Hematopoietic multipotent progenitor cell treated with erythropoietin and hydrocortisone succinate and interleukin-3 and kit ligand, for 15 days (in vitro differentiated cells): Measurements from ENCODE around the gene CRKL.
"Not testable (repeated sequence)": the region's sequence is repeated elsewhere in the genome, so short reads cannot be mapped to it uniquely, and the experiment has no call there.

Experiments used
- DNase-seq: peaks from one replicate; pipeline ENCODE4 v3.0.0-alpha.2; 2015; ENCODE audit warnings: low spot score

CRKL gene

DNA sequence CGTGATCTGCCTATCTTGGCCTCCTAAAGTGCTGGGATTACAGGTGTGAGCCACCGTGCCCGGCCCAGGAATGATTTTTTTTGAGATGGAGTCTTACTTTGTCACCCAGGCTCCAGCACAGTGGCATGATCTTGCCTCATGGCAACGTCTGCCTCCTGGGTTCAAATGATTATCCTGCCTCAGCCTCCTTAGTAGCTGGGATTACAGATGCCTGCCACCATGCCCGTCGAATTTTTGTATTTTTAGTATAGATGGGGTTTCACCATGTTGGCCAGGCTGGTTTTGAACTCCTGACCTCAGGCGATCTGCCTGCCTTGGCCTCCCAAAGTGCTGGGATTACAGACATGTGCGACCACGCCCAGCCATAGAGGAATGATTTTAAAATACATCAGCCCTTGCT, 17.8 kb downstream of the CRKL start:
- DNase-seq = not testable (repeated sequence)

DNA sequence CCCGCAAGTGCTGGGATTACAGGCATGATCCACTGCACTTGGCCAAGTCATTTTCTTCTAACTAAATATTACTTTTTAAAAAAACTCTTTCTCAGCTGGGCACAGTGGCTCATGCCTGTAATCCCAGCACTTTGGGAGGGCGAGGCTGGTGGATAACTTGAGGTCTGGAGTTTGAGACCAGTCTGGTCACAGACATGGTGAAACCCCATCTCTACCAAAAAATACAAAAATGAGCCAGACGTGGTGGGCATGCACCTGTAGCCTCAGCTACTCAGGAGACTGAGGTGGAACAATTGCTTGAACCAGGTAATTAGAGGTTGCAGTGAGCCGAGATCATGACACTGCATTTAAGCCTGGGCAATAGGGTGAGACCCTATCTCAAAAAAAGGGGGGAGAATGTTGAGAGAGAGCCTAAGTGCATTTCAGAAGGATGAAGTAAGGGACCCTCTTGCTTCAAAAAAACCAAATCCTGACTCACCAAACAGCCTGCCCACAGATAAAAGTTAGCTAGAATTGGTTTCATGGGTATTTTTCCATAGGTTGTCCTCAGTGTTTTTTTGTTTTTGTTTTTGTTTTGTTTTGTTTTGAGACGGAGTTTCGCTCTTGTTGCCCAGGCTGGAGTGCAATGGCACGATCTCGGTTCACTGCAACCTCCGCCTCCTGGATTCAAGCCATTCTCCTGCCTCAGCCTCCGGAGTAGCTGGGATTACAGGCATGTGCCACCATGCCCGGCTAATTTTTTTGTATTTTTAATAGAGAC, 18.8 kb downstream of the CRKL start:
- not testable (repeated sequence) for DNase-seq

DNA sequence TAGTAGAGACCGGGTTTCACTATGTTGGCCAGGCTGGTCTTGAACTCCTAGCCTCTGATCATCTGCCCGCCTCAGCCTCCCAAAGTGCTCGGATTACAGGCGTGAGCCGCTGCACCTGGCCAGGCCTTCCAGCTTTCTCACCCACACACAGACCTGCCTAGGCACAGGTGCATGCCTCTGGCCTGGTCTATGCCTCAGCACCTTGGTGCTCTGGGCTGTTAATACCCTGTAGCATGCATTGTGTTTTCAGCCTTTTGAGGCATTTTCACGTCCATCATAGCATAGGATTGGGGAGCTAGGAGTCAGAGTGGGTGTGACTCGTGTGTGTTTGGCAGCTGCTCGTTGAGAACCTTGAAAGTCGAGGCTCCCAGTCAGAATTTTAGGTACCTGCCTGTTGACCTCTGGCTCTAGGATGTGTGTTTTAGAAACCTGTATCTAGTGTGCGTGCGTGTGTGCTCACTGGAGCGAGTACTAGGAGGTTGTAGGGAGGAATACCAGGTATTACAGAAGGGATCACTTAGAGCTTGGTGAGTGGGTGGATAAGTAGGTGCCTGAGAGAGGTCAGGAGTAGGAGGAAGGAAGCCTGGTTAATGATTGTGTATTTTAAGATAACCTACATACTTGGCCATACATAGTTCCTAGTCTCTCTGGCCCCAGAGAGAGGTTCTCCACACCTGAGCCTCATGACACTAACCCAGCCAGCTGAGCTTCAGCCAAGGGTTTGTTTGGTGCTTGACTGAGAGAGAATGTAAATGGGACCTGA, 20.0 kb downstream of the CRKL start:
- no peak for DNase-seq

DNA sequence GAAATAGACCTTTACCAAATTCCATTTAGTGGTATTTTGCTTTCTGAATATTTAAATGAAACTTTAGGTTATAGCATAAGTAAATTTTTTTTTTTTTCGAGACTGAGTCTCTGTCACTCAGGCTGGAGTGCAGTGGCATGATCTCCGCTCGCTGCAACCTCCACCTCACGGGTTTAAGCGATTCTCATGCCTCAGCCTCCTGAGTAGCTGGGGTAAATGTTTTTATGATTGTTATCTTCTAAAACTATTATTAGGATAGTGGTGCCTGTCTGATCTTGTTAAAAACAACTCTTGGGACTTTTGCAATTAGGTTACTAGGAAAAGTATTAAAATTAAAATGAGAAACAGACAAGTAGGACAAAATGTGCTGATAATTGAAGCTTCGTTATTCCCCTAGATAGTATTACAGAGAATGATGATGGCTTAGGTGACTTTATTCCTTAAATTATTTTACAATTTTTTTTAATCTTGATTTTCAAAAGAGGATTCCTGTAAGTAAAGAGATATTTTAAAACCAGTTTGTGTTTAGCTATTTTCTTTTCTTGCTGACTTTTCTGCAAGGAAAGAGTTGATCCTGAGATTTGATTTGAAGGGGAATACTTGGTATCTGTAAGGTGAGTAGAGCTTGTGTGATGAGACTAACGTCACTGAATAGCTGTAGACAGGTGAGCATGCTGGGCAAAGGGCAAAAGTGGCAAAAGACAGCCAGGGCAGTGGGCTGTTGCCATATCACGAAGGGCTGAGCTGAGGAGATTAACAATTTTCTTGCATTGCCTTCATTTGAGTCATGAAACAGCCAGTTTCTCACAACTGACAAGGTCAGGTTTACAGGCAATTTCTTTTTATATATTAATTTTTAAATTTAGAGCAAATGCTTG, 20.8 kb downstream of the CRKL start:
- no peak for DNase-seq

DNA sequence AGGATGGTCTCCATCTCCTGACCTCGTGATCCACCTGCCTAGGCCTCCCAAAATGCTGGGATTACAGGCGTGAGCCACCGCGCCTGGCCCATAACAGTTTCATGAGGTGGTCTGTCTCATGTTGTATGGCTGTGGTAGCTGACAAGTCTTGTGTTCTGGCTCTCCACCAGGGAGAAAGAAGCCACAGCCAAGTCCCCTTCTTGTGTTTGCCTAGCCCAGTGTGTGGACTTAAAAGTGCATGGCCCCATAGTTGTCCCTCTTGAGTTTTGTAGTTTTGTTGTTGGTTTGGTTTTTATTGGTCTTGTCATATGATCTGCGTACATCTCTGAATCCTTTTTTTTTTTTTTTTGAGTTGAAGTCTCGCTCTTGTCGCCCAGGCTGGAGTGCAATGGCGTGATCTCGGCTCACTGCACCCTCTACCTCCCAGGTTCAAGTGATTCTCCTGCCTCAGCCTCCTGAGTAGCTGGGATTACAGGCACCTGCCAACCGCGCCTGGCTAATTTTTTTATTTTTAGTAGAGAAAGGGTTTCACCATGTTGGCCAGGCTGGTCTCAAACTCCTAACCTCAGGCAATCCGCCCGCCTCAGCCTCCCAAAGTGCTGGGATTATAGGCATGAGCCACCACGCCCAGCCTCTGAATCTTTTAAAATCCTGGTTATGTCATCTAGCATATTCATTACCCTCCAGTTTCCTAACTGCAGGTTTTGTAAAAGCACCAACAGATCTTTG, 22.4 kb downstream of the CRKL start:
- DNase-seq = not testable (repeated sequence)

DNA sequence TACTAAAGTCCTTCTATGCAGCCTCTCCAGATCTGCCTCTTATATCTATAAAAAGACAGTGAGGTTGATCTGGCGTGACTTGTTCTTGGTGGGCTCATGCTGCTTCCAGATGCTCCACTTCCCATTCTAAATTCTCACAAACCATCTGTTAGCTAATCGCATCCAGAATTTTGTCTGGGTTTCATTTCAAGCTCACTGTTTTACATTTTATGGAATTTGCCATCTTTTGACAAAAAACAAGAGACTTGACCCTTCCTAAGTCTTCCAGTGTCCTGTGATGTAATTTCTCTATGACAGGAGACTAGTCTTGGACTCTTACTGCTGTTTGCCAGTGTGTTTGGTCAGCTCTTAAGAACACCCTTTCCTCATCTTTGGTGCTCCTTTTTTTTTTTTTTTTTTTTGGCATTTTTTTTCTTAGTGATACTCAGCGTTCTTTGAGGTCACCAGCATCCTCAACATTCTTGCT, 23.0 kb downstream of the CRKL start:
- DNase-seq = no peak

DNA sequence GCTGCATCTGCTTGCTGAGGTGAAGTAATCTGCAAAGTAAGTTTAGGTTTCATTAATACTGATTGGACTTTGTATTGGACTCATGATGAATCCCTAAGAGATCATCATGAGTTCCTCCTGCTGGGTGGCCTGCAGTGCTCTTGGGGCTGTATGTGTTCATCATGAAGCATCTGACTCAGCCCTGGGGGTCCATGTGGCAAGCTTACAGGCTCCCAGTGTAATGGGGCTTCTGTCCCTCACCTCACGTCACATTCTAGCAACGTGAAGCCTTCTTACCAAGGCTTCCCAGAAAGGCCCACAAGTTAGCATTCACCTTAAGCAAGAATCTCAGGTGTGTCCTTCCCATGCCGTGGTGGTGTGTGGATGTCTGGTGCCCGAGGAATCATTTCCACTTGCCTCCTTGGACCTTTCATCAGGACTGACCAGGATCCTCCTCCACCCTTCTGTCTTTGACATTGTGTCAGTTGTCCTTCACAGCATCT, 23.7 kb downstream of the CRKL start:
- DNase-seq = no peak

DNA sequence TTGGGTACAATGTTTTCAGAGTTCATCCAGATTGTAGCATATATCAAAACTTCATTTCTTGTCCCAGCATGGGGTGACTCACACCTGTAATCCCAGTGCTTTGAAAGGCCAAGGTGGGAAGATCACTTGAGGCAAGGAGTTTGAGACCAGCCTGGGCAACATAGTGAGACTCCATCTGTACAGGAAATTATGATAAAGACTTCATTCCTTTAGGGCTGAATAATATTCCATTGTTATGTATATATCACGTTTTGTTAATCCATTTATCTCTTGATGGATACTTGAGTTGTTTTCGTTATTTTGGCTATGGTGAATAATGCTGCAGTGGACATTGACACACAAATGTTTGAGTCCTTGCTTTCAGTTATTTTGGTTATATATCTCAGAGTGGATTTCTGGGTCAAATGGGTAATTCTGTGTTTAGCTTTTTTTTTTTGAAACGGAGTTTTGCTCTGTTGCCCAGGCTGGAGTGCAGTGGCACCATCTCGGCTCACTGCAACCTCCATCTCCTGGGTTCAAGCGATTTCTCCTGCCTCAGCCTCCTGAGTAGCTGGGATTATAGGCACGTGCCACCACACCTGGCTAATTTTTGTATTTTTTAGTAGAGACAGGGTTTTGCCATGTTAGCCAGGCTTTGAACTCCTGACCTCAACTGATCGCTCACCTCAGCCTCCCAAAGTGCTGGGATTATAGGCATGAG, 25.1 kb downstream of the CRKL start:
- DNase-seq = not testable (repeated sequence)

DNA sequence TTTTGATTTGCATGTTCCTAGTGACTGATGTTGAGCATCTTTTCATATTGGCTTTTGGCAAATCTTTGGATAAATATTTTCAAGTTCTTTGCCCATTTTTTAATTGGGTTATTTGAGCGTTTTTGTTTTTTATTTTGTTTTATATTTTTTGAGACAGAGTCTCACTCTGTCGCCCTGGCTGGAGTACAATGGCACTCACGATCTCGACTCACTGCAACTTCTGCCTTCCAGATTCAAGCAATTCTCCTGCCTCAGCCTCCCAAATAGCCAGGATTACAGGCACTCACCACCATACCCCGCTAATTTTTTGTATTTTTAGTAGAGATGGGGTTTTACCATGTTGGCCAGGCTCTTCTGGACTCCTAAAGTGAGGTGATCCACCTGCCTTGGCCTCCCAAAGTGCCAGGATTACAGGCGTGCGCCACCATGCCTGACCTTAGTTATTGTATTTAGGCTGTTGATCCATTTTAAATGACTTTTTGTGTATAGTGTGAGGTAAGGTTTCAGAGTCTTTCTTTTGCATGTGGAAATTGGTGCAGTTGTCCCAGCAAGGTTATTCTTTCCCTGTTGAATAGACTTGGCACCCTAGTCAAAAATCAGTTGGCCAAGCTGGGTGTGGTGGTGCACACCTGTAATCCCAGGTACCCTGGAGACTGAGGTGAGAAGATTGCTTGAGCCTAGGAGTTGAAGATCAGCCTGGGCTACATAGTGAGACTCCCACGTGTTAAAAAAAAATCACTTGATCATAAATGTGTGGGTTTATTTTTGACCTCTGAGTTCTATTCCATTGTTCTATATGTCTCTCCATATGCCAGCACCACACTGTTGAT, 26.1 kb downstream of the CRKL start:
- DNase-seq = no peak

DNA sequence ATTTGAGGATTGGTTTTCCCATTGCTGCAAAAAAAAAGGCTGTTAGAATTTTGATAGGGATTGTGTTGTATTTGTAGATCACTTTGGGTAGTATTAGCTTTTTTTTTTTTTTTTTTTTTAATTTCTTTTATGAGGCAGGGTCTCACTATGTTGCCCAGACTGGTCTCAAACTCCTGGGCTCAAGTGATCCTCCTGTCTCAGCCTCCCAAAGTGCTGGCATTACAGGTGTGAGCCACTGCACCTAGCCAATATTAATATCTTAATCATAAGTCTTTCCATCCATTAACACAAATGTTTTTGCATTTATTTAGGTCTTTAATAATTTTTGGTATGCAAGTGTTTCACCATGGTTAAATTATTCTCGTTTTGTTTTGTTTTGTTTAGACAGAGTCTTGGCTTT, 26.8 kb downstream of the CRKL start:
- no peak for DNase-seq

DNA sequence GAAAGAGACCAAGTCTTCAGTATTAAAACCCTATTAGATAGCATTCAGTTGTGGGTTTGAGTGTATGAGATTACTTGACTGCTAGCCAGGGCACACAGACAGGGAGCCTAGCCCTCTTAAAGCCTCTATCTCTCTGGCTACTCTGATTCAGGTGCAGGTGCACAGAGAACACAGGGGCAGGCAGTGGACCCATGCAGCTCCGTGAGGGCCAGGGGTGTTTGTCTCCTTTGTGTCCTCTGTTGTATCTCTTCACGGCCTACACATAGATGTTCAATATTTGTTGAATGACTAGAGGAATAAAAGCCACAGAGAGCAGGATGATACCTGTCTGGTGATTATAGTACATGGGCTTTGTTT, 28.3 kb downstream of the CRKL start:
- DNase-seq = no peak

DNA sequence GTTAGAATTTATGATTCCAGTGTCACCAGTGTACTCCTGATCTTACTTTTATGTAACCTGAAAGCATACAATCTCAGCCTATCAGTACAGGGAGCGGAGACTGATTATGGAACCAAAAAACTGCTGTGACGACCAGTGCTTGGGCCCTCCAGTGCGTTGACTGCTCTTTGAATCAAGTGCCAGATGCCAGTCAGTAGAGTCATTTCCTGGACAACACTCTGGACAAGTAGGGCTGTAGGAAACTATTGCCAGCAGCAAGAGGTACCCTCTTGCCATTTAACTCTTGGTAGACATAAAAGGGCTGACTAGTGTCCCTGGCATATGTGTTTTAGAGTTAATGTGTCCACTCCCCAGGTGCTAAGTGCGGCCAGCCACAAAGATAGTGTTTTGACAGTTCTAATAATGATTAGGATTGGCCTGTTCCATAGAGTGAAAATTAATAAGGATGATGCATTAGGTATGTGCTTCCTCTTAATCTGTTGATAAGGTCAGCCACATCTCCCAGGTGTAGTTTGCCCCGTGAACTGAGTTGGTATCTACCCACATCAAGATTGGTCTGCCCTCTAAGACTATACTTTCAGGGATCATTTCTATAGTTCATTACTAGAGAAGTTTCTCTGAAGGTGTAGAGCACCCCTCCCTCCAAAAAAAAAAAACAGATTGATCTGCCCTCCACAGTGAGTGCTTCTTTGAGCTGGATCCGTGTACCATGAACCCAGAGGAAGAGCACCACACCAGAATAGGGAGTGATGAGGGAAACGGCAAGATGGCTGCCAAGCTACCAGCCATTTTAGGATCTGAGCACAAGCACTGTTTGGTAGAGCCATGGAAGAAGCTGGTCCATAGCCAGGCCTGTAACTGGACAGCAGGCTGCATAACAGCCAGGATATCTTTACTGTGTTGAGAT, 29.1 kb downstream of the CRKL start:
- DNase-seq = no peak

DNA sequence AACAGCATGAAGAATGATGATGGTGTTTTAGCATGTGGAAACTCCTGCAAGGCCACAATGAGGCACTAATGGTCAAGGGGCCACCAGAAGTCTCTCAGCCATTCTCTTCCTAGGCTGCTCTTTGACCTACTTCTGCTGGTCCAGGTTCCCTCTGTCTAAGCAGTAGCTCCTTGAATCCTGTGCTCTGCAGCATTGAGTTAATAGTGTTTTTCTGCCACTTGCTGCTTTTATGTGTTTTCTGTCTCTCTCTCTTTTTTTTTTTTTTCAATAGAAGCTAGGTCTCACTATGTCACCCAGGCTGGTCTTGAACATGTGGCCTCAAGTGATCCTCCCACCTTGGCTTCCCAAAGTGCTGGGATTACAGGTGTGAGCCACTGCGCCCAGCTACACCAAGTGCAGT, 29.8 kb downstream of the CRKL start:
- DNase-seq = no peak

DNA sequence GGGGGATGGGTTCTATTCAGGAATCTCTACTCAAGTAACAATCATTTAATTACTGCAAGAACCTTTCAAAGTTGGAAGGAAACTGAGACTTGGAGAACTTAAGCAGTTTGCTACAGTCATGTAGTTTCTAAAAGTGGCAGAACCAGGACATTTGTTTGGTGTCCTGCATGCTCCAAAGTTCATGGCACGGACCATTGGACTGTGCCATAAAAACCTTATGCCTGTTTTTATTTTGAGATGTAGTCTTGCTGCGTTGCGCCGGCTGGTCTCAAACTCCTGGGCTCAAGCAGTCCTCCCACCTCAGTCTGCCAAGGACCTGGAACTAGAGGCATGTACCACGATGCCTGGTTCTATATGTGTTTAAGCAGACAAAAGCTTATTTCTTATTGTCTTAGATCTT, 31.2 kb downstream of the CRKL start:
- no peak for DNase-seq

DNA sequence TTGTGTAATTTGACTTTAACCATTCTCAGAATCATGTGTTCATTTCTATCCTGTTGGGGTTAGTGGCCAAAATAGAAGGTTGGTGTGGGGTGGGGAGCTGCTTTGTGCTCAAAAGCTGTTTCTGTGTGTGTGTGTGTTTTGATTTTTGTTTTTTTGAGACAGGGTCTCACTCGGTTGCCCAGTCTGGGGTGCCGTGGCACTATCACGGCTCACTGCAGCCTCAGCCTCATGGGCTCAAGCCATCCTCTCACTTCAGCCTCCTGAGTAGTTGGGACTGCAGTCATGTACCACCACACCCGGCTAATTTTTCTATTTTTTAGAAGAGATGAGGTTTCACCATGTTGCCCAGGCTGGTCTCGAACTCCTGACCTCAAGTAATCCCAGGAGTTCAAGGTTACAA, 31.8 kb downstream of the CRKL start:
- no peak for DNase-seq

DNA sequence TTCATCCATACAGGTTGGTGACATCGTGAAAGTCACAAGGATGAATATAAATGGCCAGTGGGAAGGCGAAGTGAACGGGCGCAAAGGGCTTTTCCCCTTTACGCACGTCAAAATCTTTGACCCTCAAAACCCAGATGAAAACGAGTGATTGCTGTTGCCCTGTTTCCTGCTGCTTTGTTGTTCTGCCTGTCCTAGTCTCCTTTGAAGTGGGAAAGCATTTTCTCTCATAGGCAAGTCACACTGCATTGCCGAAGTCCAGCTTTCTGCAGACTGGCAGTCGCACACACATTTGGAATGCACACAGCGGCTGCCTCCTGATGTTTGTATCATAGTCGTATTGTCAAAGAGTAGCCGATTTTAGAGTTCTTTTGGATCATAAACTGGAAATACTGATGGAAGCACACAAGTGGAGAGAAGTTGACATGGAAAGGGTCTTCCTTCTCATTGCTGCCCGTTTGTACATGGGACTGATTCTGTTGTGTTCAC, 32.5 kb downstream of the CRKL start:
- no peak for DNase-seq

DNA sequence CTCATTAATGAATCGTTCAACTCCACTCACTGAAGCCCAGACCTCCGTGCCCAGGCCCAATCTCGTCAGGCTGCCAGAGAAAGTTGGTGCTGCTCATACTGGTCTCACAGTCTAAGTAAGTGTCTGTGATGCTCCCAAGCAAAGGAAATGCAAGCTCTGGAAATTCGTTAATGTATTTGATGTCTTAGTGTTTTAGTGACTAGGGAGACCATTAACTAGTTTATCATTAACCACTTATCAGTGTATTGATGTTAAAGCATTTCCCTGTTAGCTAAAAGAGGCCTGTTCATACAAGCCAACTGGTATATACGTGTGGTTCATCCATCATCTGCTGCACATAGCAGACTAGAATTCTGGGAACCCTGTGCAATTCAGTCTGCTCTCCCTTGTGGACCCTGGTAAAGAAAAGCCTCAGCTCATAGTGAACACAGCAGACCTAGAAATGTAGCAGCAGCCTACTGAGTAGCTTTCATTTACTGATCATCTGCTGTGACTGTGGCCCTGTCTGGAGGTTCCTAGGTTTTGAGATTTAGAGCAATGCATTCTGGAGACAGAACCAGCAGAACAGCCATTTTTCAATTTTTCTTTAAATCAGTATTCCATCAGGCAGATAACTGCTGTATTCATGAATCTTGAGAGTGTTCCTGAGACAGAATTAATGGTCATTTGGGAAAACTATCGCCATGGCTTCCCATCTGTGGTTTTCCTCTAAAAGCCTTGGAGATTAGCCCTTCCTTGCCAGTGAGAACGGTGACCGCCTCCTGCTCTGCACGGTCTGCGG, 34.1 kb downstream of the CRKL start:
- no peak for DNase-seq

DNA sequence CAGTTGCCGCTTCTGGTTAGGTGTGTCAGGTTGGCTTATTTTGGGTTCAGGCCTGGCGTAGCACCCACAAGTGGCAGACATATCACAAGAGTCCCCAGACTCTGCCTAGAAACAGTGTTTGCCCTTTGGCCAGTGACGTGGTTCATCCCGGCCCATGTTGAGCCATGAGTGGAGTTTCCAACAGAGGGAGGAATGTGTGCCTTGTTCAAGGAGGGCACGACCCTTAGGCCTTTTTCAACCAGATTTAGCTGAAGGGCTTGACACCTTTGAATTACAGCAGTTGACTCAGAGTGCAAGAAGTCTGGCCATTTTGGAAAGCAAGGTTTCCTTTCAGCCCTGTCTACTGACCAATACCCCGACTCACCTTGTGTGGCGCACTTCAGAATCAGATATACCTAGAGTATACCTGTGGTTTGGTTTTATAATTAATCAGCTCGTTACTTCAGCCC, 34.7 kb downstream of the CRKL start:
- DNase-seq = no peak
